Pancreas (tissue), 10 donors: ENCODE data around the gene LRRN2. TPM values are rescaled to one million over a fixed set of nuclear protein-coding genes. Genes with fewer than 3 reads are reported as not detected.

Experiments used
- ATAC-seq, 4 donors: fragments of 200-7000 bp; cut with Tn5 transposase; one replicate each; pipeline versions ENCODE4 v1.8.0 to v1.9.1; 2020; ENCODE audit warnings: mild to moderate bottlenecking in 4 of 4, moderate library complexity in 4 of 4
- DNase-seq, 6 donors: peaks; one replicate each; pipeline ENCODE4 v3.0.0-alpha.2; 2020
- FAIRE-seq: peaks from 2 replicates; lab custom pipeline; 2012; peaks lifted over from hg19 to GRCh38; lab: Jason Lieb, UNC
- H3K27ac ChIP-seq, 4 donors: fragments of 200-600 bp; sonication (generic); 1 replicate in 3 of 4; 2 replicates in 1 of 4; pipeline versions ENCODE4 v1.5.0 to v1.8.0; 2020
- H3K27me3 ChIP-seq, 4 donors: fragments of 200-600 bp; one replicate each; pipeline ENCODE4 v1.8.0; 2021
- H3K36me3 ChIP-seq, 3 donors: fragments of 200-600 bp; sonication (generic) in 1 of 3; one replicate each; pipeline versions ENCODE4 v1.5.0 to v1.8.0; 2020 to 2021
- H3K4me1 ChIP-seq, 3 donors: fragments of 200-600 bp; one replicate each; pipeline ENCODE4 v1.8.0; 2021
- H3K4me3 ChIP-seq, 4 donors: fragments of 200-600 bp; sonication (generic) in 2 of 4; one replicate each; pipeline versions ENCODE4 v1.5.0 to v1.8.0; 2020 to 2021
- H3K9me3 ChIP-seq, 4 donors: fragments of 200-600 bp; one replicate each; pipeline ENCODE4 v1.8.0; 2021
- CTCF ChIP-seq, 4 donors: fragments of 200-600 bp; sonication (generic) in 3 of 4; IDR thresholded peaks; one replicate each; pipeline versions ENCODE4 v1.5.0 to v1.8.0; 2021; ENCODE audit warnings: antibody characterized with exemption in 4 of 4
- WGBS, 2 donors: extraction: QIAGEN DNeasy Blood & Tissue Kit; methylation state at CpG; one replicate each; pipeline ENCODE4 v1.1.7; 2013; 5-methylcytosine and 5-hydroxymethylcytosine counted together
- intact Hi-C, 3 donors: fragments of 100-400 bp; cut with DNase I; formaldehyde crosslinking; loops; one replicate each; pipeline versions ENCODE4 v1.11.1 to v1.14.2; 2022
- polyA plus RNA-seq, 2 donors: library from polyadenylated mRNA; stranded (reverse); fragments of 200-250 nt; gene quantifications; one replicate each; pipeline ENCODE4 v1.2.3, GENCODE V29; 2013
- total RNA-seq, 6 donors: library from RNA; stranded (reverse); fragmentation: NEBNext Ultra II Directional in 4 of 6; extraction: Animal tissue kit (Norgen Biotek cat#: 25700) in 4 of 6; gene quantifications; one replicate each; pipeline versions ENCODE4 v1.2.1 to v1.2.4, GENCODE V29; 2021 to 2023
- donor health status: healthy with polysubstance abuse.
- donor health status: DM: no; HTN: no; CAD: no; lungs with moderate emphysema.
- donor health status: DM: no; HTN: no; CAD: no.
- donor health status: control.
- donor health status: control.
- donor health status: Bipolar disorder and iron deficiency.
- donor health status: DM: yes; HTN: yes; CAD: no.
- donor health status: DM: no; HTN: no; CAD: no.
- donor health status: DM: no; HTN: no; CAD: no.
- donor health status: DM: yes; HTN: yes; CAD: no.

The LRRN2 gene
- total and polyA plus RNA-seq, 8 donors: 0.24 to 3.7 (median 0.58) TPM

DNA sequence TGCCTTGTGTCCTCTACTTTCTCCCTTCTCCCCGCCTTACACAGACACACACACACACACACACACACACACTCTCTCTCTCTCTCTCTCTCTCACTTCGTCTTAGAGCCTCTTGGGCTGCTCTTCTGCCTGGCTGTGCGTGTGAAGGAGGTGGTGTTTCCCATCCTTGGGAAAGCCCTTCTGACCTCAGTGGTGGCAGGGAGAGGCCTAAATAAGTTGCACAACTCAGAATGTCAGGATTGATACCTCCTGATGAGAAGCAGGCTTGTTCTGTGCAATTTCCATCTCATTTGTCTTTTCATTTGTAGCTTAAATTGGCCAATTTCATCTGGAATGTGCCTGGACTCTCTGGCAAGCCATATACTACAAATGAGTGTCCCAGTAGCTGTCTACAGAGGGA is 25.0 kb downstream of the LRRN2 start:
- no peak overlapping the region for H3K27ac ChIP-seq
- TF ChIP-seq CTCF (IDR thresholded peaks at IDR 0.05): no peak
- H3K27me3 ChIP-seq: no peaks in the 10 kb centered on the region
- DNase-seq (peak in 1 of 6 donors; percentile 18), FAIRE-seq (no peak), ATAC-seq (peak in 1 of 4 donors; percentile 38)
- intact Hi-C loops: no loop called here
- H3K4me3 ChIP-seq: no peak overlapping the region
- H3K4me1 ChIP-seq: no peaks in the 10 kb centered on the region
- WGBS, 2 donors: 74 to 84% methylated on average over 3 of the region's 3 CpGs
- no peaks in the 10 kb centered on the region for H3K36me3 ChIP-seq
- H3K9me3 ChIP-seq: no peaks in the 10 kb centered on the region

DNA sequence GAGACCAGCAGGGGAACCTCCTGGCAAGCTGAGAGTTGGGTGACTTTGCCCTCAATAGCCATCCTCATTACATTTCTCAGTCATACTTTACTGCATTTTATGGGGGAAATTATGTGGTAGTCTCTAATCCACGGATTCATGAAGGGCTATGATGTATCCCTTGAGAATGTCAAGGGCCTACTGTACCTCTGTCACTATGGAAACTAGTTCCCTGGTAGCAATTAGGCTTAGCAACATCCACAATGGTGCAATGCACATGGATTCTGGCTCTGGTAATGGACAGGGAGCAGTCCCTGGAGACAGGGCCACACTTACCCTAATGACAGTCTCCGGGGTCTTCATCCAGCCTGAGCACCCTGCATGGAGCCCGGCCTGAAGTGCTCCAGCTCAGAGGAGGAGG is 26.5 kb downstream of the LRRN2 start:
- no peak for DNase-seq
- Histone ChIP-seq H3K27me3 (no peaks in the 10 kb centered on the region), H3K4me3 (no peak overlapping the region), H3K4me1 (no peaks in the 10 kb centered on the region), H3K9me3 (no peaks in the 10 kb centered on the region), H3K27ac (no peak overlapping the region), H3K36me3 (no peaks in the 10 kb centered on the region)
- no peak for TF ChIP-seq CTCF (IDR thresholded peaks at IDR 0.05)
- intact Hi-C loops: no loop called here
- 68 to 70% methylated on average over 3 of the region's 3 CpGs for WGBS, 2 donors
- no peak for ATAC-seq
- no peak for FAIRE-seq

- 94 to 100% methylated on average over 1 of the region's 1 CpG for WGBS, 2 donors
- Histone ChIP-seq H3K4me1 (no peaks in the 10 kb centered on the region), H3K27me3 (no peaks in the 10 kb centered on the region), H3K9me3 (no peaks in the 10 kb centered on the region), H3K4me3 (no peak overlapping the region), H3K27ac (no peak overlapping the region), H3K36me3 (no peaks in the 10 kb centered on the region)
- no peak for TF ChIP-seq CTCF (IDR thresholded peaks at IDR 0.05)
- no peak for DNase-seq
- intact Hi-C loops: no loop called here
- no peak for ATAC-seq
- FAIRE-seq: no peak
These were observed 27.2 kb downstream of the LRRN2 start for GRCh38 chr1:204658295-204658694.

- 79 to 83% methylated on average over 5 of the region's 5 CpGs for WGBS, 2 donors
- FAIRE-seq (no peak), DNase-seq (no peak), ATAC-seq (no peak)
- Histone ChIP-seq H3K27me3 (no peaks in the 10 kb centered on the region), H3K4me1 (no peaks in the 10 kb centered on the region), H3K36me3 (no peaks in the 10 kb centered on the region), H3K27ac (no peak overlapping the region), H3K9me3 (no peaks in the 10 kb centered on the region), H3K4me3 (no peak overlapping the region)
- no peak for TF ChIP-seq CTCF (IDR thresholded peaks at IDR 0.05)
- intact Hi-C loops: no loop called here
These were observed 31.8 kb downstream of the LRRN2 start for GRCh38 chr1:204653590-204654340.

DNA sequence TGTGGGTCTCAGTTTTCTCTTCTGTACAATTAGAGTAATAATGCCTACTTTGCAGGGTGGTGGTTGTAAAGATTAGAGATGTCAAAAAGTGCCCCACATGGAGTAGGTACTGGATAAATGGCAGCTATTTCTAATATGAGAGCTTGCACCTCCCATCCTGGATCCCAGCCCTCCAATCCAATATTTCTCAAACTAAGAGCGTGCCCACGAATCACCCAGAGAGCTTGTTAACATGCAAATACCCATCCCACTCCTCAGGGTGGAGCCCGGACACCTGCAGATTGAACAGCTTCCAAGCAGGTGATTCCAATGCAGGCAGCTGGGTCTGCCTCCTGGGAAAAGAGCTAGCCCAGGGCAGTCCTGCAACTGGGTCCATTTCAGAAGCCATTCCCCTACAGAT is 33.0 kb downstream of the LRRN2 start:
- no peaks in the 10 kb centered on the region for H3K36me3 ChIP-seq
- no peak for DNase-seq
- H3K4me3 ChIP-seq: no peak overlapping the region
- no peak overlapping the region for H3K27ac ChIP-seq
- WGBS, 2 donors: 28 to 32% methylated on average over 3 of the region's 3 CpGs
- no peaks in the 10 kb centered on the region for H3K9me3 ChIP-seq
- intact Hi-C loops: no loop called here
- FAIRE-seq: no peak
- no peak for TF ChIP-seq CTCF (IDR thresholded peaks at IDR 0.05)
- no peak for ATAC-seq
- no peaks in the 10 kb centered on the region for H3K27me3 ChIP-seq
- no peaks in the 10 kb centered on the region for H3K4me1 ChIP-seq
